HepG2 (cell line): ENCODE data around the gene ACP1. TPM values are rescaled to one million over a fixed set of nuclear protein-coding genes. Genes with fewer than 3 reads are reported as not detected.

Source experiments
- CCAR2 ChIP-seq: fragments of 200-400 bp; formaldehyde crosslinking; optimal IDR thresholded peaks from 2 replicates; pipeline ENCODE3; 2018; ENCODE audit warnings: low read depth, mild to moderate bottlenecking, low read length, moderate library complexity
- CHD2 ChIP-seq: IDR thresholded peaks from 2 replicates; pipeline ENCODE4 v1.6.1; 2011; ENCODE audit warnings: low read depth, low read length, improper control_type of control experiment
- DNMT1 ChIP-seq: sonication (generic); formaldehyde crosslinking; IDR thresholded peaks from 2 replicates; pipeline ENCODE4 v1.5.1; 2020; ENCODE audit warnings: mild to moderate bottlenecking, missing genetic modification reagents
- JDP2 ChIP-seq: sonication (generic); formaldehyde crosslinking; IDR thresholded peaks from 2 replicates; pipeline ENCODE4 v1.8.1; 2022; ENCODE audit warnings: missing genetic modification reagents, borderline replicate concordance
- NCOA1 ChIP-seq: sonication (generic); formaldehyde crosslinking; IDR thresholded peaks from 2 replicates; pipeline ENCODE4 v1.9.0; 2021; ENCODE audit warnings: missing genetic modification reagents
- PAX8 ChIP-seq: sonication (generic); formaldehyde crosslinking; IDR thresholded peaks from 2 replicates; pipeline ENCODE4 v1.8.0; 2022; ENCODE audit warnings: mild to moderate bottlenecking, missing genetic modification reagents, borderline replicate concordance
- PHF8 ChIP-seq: sonication (generic); formaldehyde crosslinking; IDR thresholded peaks from 2 replicates; pipeline ENCODE4 v1.5.0; 2020; ENCODE audit warnings: missing genetic modification reagents
- SNAI1 ChIP-seq: sonication (generic); formaldehyde crosslinking; IDR thresholded peaks from 2 replicates; pipeline ENCODE4 v1.5.0; 2020; ENCODE audit warnings: mild to moderate bottlenecking, missing genetic modification reagents, borderline replicate concordance
- SRF ChIP-seq: IDR thresholded peaks from 2 replicates; pipeline ENCODE4 v1.6.1; 2011; ENCODE audit warnings: mild to moderate bottlenecking, low read depth, low read length, moderate library complexity
- TAF1 ChIP-seq: sonication (generic); formaldehyde crosslinking; IDR thresholded peaks from 2 replicates; pipeline ENCODE4 v1.4.0; 2020; ENCODE audit warnings: missing genetic modification reagents
- ZFP82 ChIP-seq: sonication (generic); formaldehyde crosslinking; IDR thresholded peaks from 2 replicates; pipeline ENCODE4 v1.5.1; 2020; ENCODE audit warnings: mild to moderate bottlenecking, missing genetic modification reagents, borderline replicate concordance
- ZNF138 ChIP-seq: sonication (generic); formaldehyde crosslinking; IDR thresholded peaks from 2 replicates; pipeline ENCODE4 v1.5.0; 2020; ENCODE audit warnings: mild to moderate bottlenecking, low read depth, missing genetic modification reagents
- ZNF274 ChIP-seq: sonication (generic); formaldehyde crosslinking; IDR thresholded peaks from 2 replicates; pipeline ENCODE4 v1.5.1; 2020; ENCODE audit warnings: mild to moderate bottlenecking, missing genetic modification reagents
- ZNF598 ChIP-seq: sonication (generic); formaldehyde crosslinking; IDR thresholded peaks from 2 replicates; pipeline ENCODE4 v1.5.1; 2020; ENCODE audit warnings: mild to moderate bottlenecking, missing genetic modification reagents, borderline replicate concordance
- ZNF775 ChIP-seq: sonication (generic); formaldehyde crosslinking; IDR thresholded peaks from 2 replicates; pipeline ENCODE4 v1.4.0; 2020; ENCODE audit warnings: missing genetic modification reagents, mild to moderate bottlenecking, moderate library complexity, borderline replicate concordance
- polyA plus RNA-seq, 8 experiments: library from polyadenylated mRNA; depleted of rRNA in 3 of 8; stranded (reverse) in 7 of 8; unstranded in 1 of 8; fragments of >200 nt; fragmentation: Illumina TruSeq in 4 of 8; extraction: Trizol in 4 of 8; gene quantifications; 2 replicates each; pipeline versions ENCODE4 v1.2.1 to v1.2.3, GENCODE V29; 2011 to 2016; ENCODE audit warnings: low read depth in 4 of 8, missing spikeins in 1 of 8, mixed read lengths in 1 of 8; ENCODE audit not compliant: insufficient read depth in 1 of 8
- total RNA-seq, 5 experiments: library from RNA; depleted of rRNA; stranded (reverse); fragments of >200 nt; fragmentation: Illumina TruSeq; extraction: Trizol; gene quantifications; 2 replicates each; pipeline ENCODE4 v1.2.3, GENCODE V29; 2016; ENCODE audit warnings: low read depth in 1 of 5
- TF ChIP-seq, protein P1 (sequence below): sonication (generic); formaldehyde crosslinking; IDR thresholded peaks from 2 replicates; pipeline ENCODE4 v1.8.0; 2022; ENCODE audit warnings: missing genetic modification reagents, mild to moderate bottlenecking, moderate library complexity, borderline replicate concordance
- TF ChIP-seq, protein P2 (sequence below): sonication (generic); formaldehyde crosslinking; IDR thresholded peaks from 2 replicates; pipeline ENCODE4 v1.8.0; 2023; ENCODE audit warnings: mild to moderate bottlenecking, missing genetic modification reagents
- TF ChIP-seq, protein P3 (sequence below), 2 experiments: sonication (generic) in 1 of 2; formaldehyde crosslinking in 1 of 2; IDR thresholded peaks; 2 replicates each; pipeline versions ENCODE4 v1.5.1 to v1.6.1; 2011 to 2020; ENCODE audit warnings: borderline replicate concordance in 1 of 2, low read depth in 1 of 2, low read length in 1 of 2, mild to moderate bottlenecking in 1 of 2, missing genetic modification reagents in 1 of 2, moderate library complexity in 1 of 2
- TF ChIP-seq, protein P4 (sequence below): sonication (generic); formaldehyde crosslinking; IDR thresholded peaks from 2 replicates; pipeline ENCODE4 v1.5.0; 2020; ENCODE audit warnings: missing genetic modification reagents, mild to moderate bottlenecking, borderline replicate concordance
- TF ChIP-seq, protein P5 (sequence below): sonication (generic); formaldehyde crosslinking; IDR thresholded peaks from 2 replicates; pipeline ENCODE4 v1.4.0; 2020; ENCODE audit warnings: missing genetic modification reagents, borderline replicate concordance
- TF ChIP-seq, protein P6 (sequence below): IDR thresholded peaks from 2 replicates; pipeline ENCODE4 v1.6.1; 2012; ENCODE audit warnings: low read depth, low read length, improper control_type of control experiment

The ACP1 gene
- total and polyA plus RNA-seq, 2 of the 13 experiments (the other 11 are each of a cell fraction or from before 2014, with no cell fraction given) = 246 to 348 TPM

DNA sequence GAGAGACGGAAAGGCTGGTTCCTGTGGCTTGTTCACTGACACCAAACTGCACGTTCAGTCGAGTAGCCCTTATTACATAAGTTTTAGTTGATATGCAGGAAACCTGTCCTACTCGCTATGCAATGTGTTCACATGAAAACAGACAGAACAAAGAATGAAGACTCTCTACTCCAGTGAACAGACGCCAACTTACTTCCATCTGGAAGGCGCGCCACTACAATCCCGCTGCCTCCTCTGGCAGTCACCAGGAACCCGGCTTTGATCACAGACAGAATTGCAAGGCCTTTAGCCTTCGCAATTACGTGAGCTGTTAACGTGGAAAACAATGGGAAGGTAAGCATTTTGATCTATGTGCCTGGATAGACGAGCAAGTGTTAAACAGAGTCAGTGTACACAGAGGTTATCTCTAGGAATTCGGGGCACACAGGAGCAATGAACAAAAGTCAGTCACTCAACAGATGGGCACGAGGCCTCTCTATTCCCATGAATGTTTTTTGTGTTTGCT lies 15.2 kb upstream of the ACP1 start (continued):
- TF ChIP-seq PAX8 (CRISPR knock-in tag) (no peak), CHD2 (no peak), SRF (no peak), DNMT1 (no peak), ZNF138 (CRISPR knock-in tag) (no peak), ZNF274 (0 out of 2 replicates have a peak, but pooled peaks have one; percentile 48), ZNF598 (CRISPR knock-in tag) (no peak), JDP2 (CRISPR knock-in tag) (no peak), TAF1 (CRISPR knock-in tag) (peak; percentile 20; the same call in 1 of the 2 replicates), PHF8 (CRISPR knock-in tag) (peak; percentile 55), SNAI1 (CRISPR knock-in tag) (no peak), CCAR2 (no peak), NCOA1 (CRISPR knock-in tag) (no peak), ZFP82 (CRISPR knock-in tag) (no peak), ZNF775 (CRISPR knock-in tag) (no peak)
- TF ChIP-seq, protein P1, sequence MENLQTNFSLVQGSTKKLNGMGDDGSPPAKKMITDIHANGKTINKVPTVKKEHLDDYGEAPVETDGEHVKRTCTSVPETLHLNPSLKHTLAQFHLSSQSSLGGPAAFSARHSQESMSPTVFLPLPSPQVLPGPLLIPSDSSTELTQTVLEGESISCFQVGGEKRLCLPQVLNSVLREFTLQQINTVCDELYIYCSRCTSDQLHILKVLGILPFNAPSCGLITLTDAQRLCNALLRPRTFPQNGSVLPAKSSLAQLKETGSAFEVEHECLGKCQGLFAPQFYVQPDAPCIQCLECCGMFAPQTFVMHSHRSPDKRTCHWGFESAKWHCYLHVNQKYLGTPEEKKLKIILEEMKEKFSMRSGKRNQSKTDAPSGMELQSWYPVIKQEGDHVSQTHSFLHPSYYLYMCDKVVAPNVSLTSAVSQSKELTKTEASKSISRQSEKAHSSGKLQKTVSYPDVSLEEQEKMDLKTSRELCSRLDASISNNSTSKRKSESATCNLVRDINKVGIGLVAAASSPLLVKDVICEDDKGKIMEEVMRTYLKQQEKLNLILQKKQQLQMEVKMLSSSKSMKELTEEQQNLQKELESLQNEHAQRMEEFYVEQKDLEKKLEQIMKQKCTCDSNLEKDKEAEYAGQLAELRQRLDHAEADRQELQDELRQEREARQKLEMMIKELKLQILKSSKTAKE (CRISPR knock-in tag) = peak; percentile 93
- TF ChIP-seq, protein P2, sequence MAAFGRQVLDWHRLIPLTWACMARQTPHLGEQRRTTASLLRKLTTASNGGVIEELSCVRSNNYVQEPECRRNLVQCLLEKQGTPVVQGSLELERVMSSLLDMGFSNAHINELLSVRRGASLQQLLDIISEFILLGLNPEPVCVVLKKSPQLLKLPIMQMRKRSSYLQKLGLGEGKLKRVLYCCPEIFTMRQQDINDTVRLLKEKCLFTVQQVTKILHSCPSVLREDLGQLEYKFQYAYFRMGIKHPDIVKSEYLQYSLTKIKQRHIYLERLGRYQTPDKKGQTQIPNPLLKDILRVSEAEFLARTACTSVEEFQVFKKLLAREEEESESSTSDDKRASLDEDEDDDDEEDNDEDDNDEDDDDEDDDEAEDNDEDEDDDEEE (CRISPR knock-in tag) = peak; percentile 66; the same call in 1 of the 2 replicates
- TF ChIP-seq, protein P3, sequence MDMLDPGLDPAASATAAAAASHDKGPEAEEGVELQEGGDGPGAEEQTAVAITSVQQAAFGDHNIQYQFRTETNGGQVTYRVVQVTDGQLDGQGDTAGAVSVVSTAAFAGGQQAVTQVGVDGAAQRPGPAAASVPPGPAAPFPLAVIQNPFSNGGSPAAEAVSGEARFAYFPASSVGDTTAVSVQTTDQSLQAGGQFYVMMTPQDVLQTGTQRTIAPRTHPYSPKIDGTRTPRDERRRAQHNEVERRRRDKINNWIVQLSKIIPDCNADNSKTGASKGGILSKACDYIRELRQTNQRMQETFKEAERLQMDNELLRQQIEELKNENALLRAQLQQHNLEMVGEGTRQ (IDR thresholded peaks at IDR 0.05; ENCODE audit: low read depth, low read length) = no peak
- TF ChIP-seq, protein P3 (CRISPR knock-in tag; IDR thresholded peaks at IDR 0.05; ENCODE audit: borderline replicate concordance) = no peak
- TF ChIP-seq, protein P4, sequence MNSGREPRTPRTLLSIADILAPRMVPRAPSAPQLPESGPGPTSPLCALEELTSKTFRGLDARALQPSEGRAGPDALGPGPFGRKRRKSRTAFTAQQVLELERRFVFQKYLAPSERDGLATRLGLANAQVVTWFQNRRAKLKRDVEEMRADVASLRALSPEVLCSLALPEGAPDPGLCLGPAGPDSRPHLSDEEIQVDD (CRISPR knock-in tag) = no peak
- TF ChIP-seq, protein P5, sequence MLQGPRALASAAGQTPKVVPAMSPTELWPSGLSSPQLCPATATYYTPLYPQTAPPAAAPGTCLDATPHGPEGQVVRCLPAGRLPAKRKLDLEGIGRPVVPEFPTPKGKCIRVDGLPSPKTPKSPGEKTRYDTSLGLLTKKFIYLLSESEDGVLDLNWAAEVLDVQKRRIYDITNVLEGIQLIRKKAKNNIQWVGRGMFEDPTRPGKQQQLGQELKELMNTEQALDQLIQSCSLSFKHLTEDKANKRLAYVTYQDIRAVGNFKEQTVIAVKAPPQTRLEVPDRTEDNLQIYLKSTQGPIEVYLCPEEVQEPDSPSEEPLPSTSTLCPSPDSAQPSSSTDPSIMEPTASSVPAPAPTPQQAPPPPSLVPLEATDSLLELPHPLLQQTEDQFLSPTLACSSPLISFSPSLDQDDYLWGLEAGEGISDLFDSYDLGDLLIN = no peak
- TF ChIP-seq, protein P6, sequence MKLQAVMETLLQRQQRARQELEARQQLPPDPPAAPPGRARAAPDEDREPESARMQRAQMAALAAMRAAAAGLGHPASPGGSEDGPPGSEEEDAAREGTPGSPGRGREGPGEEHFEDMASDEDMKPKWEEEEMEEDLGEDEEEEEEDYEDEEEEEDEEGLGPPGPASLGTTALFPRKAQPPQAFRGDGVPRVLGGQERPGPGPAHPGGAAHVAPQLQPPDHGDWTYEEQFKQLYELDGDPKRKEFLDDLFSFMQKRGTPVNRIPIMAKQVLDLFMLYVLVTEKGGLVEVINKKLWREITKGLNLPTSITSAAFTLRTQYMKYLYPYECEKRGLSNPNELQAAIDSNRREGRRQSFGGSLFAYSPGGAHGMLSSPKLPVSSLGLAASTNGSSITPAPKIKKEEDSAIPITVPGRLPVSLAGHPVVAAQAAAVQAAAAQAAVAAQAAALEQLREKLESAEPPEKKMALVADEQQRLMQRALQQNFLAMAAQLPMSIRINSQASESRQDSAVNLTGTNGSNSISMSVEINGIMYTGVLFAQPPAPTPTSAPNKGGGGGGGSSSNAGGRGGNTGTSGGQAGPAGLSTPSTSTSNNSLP = peak; percentile 62; the same call in 1 of the 2 replicates
